NCI-H510A treated with DMSO at 0.1 percent for 48 hours (cell line): ENCODE measurements around the gene GPANK1.

Experiments used
- DNase-seq: peaks from one replicate; lab custom pipeline; 2025; lab: John Stamatoyannopoulos, UW

The GPANK1 gene

GRCh38 chr6:31617010-31617409 lies 47.8 kb downstream of the GPANK1 start:
- no peak for DNase-seq

GRCh38 chr6:31615748-31616147 lies 49.0 kb downstream of the GPANK1 start:
- no peak for DNase-seq

GRCh38 chr6:31614684-31615578 lies 49.9 kb downstream of the GPANK1 start, which contains the start of gene AIF1:
Gene AIF1, plus strand, starts transcription at chr6:31615234. Its CDS starts 96 bp downstream, at chr6:31615330.
- DNase-seq, result no peak

- no peak for DNase-seq
These were observed 50.6 kb downstream of the GPANK1 start for GRCh38 chr6:31614075-31614619.
